ENCODE measurements around the gene CSAG2.
"Not testable (repeated sequence)": the region's sequence is repeated elsewhere in the genome, so short reads cannot be mapped to it uniquely, and the experiment has no call there.

The CSAG2 gene

GRCh38 chrX:152725409-152725808 is 16.3 kb upstream of the CSAG2 start:
- no peak for TF ChIP-seq CTCF (IDR thresholded peaks at IDR 0.05; ENCODE audit: low read depth, low read length)
- no peak for TF ChIP-seq MYC (IDR thresholded peaks at IDR 0.05; ENCODE audit: low read depth, low read length)
- no peak for TF ChIP-seq MAX (IDR thresholded peaks at IDR 0.05; ENCODE audit: low read depth, low read length)
- TF ChIP-seq POLR2A (IDR thresholded peaks at IDR 0.05; ENCODE audit: extremely low read depth, insufficient read length) = no peak
- no peak overlapping the region for H3K4me3 ChIP-seq (ENCODE audit: low read depth, low read length)
- no peak for DNase-seq (ENCODE audit: low read depth)

- not testable (repeated sequence) for H3K4me3 ChIP-seq (ENCODE audit: low read depth, low read length); DNase-seq (ENCODE audit: low read depth)
Observed at GRCh38 chrX:152713815-152714787, 5.0 kb upstream of the CSAG2 start, which contains the start of gene MAGEA2B. Gene MAGEA2B, plus strand, starts transcription at chrX:152714628. Its CDS starts 2,479 bp downstream, at chrX:152717107.

GRCh38 chrX:152713195-152713594 is 4.1 kb upstream of the CSAG2 start:
- DNase-seq (ENCODE audit: low read depth); H3K4me3 ChIP-seq (ENCODE audit: low read depth, low read length): not testable (repeated sequence)

GRCh38 chrX:152706500-152706899 is 2.6 kb downstream of the CSAG2 start:
- not testable (repeated sequence) for DNase-seq (ENCODE audit: low read depth); H3K4me3 ChIP-seq (ENCODE audit: low read depth, low read length)

GRCh38 chrX:152700390-152700789 is 8.7 kb downstream of the CSAG2 start:
- H3K4me3 ChIP-seq (ENCODE audit: low read depth, low read length); DNase-seq (ENCODE audit: low read depth): not testable (repeated sequence)

- H3K4me3 ChIP-seq (ENCODE audit: low read depth, low read length); DNase-seq (ENCODE audit: low read depth): not testable (repeated sequence)
Observed at GRCh38 chrX:152697952-152698931, 10.8 kb downstream of the CSAG2 start, which contains the start of gene MAGEA3. Gene MAGEA3, plus strand, starts transcription at chrX:152698794. Its CDS starts 2,039 bp downstream, at chrX:152700833.

- H3K4me3 ChIP-seq (ENCODE audit: low read depth, low read length); DNase-seq (ENCODE audit: low read depth): not testable (repeated sequence)
Observed at GRCh38 chrX:152681012-152681411, 28.1 kb downstream of the CSAG2 start.

GRCh38 chrX:152674652-152675051 is 34.4 kb downstream of the CSAG2 start:
- H3K4me3 ChIP-seq (ENCODE audit: low read depth, low read length) = not testable (repeated sequence)

GRCh38 chrX:152674135-152674534 is 34.9 kb downstream of the CSAG2 start:
- no peak overlapping the region for H3K4me3 ChIP-seq (ENCODE audit: low read depth, low read length)
- no peak for DNase-seq (ENCODE audit: low read depth)
- no peak for TF ChIP-seq MAX (IDR thresholded peaks at IDR 0.05; ENCODE audit: low read depth, low read length)
- no peak for TF ChIP-seq MYC (IDR thresholded peaks at IDR 0.05; ENCODE audit: low read depth, low read length)
- TF ChIP-seq POLR2A (IDR thresholded peaks at IDR 0.05; ENCODE audit: extremely low read depth, insufficient read length) = no peak
- TF ChIP-seq CTCF (IDR thresholded peaks at IDR 0.05; ENCODE audit: low read depth, low read length) = no peak

More at GRCh38 chrX:152674652-152675051, 34.4 kb downstream of the CSAG2 start:
- not testable (repeated sequence) for DNase-seq (ENCODE audit: low read depth)
